RWPE2 (cell line): Measurements from ENCODE around the gene GPR107.

Experiments
- ATAC-seq: fragments of 200-7000 bp; cut with Tn5 transposase; 3 replicates; pipeline ENCODE4 v1.9.1; 2021; ENCODE audit warnings: low read depth
- DNase-seq: peaks from one replicate; pipeline ENCODE4 v3.0.0-alpha.2; 2020; ENCODE audit warnings: low spot score
- H3K27ac ChIP-seq: fragments of 450-650 bp; 2 replicates; pipeline ENCODE4 v1.5.1; 2017; ENCODE audit warnings: mild to moderate bottlenecking; ENCODE audit not compliant: poor library complexity, severe bottlenecking
- H3K27me3 ChIP-seq: fragments of 250-450 bp; sonication (Bioruptor Pico); 2 replicates; pipeline ENCODE4 v1.5.1; 2021; ENCODE audit warnings: mild to moderate bottlenecking, moderate library complexity; ENCODE audit not compliant: insufficient read depth, poor library complexity, severe bottlenecking
- H3K36me3 ChIP-seq: fragments of 250-450 bp; sonication (Bioruptor Pico); 2 replicates; pipeline ENCODE4 v1.5.1; 2020; ENCODE audit warnings: low read depth, mild to moderate bottlenecking, moderate library complexity
- H3K4me1 ChIP-seq: fragments of 250-450 bp; sonication (Bioruptor Pico); 2 replicates; pipeline ENCODE4 v1.5.1; 2021; ENCODE audit warnings: mild to moderate bottlenecking, moderate library complexity; ENCODE audit not compliant: insufficient read depth, poor library complexity, severe bottlenecking
- H3K4me3 ChIP-seq: fragments of 250-450 bp; sonication (Bioruptor Pico); 2 replicates; pipeline ENCODE4 v1.5.1; 2021; ENCODE audit warnings: mild to moderate bottlenecking, moderate library complexity; ENCODE audit not compliant: severe bottlenecking
- H3K9me3 ChIP-seq: fragments of 250-450 bp; sonication (Bioruptor Pico); 2 replicates; pipeline ENCODE4 v1.5.1; 2021; ENCODE audit warnings: mild to moderate bottlenecking, moderate library complexity; ENCODE audit not compliant: severe bottlenecking
- CTCF ChIP-seq: fragments of 450-650 bp; IDR thresholded peaks from one replicate; pipeline ENCODE4 v1.5.1; 2017; ENCODE audit warnings: mild to moderate bottlenecking, moderate library complexity; ENCODE audit not compliant: poor library complexity, severe bottlenecking

Gene GPR107

GRCh38 chr9:130183133-130183762 lies 129.5 kb downstream of the GPR107 start:
- no peak overlapping the region for H3K4me3 ChIP-seq
- 0 out of 2 replicates have a peak, but pooled peaks cover 3% of the 10 kb centered on the region for H3K36me3 ChIP-seq
- no peaks in the 10 kb centered on the region for H3K27me3 ChIP-seq
- H3K9me3 ChIP-seq: no peaks in the 10 kb centered on the region
- ATAC-seq (peak; percentile 37), DNase-seq (peak; percentile 37)
- no peak for TF ChIP-seq CTCF
- H3K4me1 ChIP-seq: peaks cover 5% of the 10 kb centered on the region
- H3K27ac ChIP-seq: peak overlapping the region; percentile 21

- Histone ChIP-seq H3K27me3 (no peaks in the 10 kb centered on the region), H3K9me3 (no peaks in the 10 kb centered on the region), H3K4me3 (no peak overlapping the region), H3K27ac (no peak overlapping the region), H3K36me3 (no peaks in the 10 kb centered on the region), H3K4me1 (peaks cover 5% of the 10 kb centered on the region)
- TF ChIP-seq CTCF: no peak
- ATAC-seq (no peak), DNase-seq (peak; percentile 34)
Measured at GRCh38 chr9:130185017-130185416, 131.3 kb downstream of the GPR107 start.

DNA sequence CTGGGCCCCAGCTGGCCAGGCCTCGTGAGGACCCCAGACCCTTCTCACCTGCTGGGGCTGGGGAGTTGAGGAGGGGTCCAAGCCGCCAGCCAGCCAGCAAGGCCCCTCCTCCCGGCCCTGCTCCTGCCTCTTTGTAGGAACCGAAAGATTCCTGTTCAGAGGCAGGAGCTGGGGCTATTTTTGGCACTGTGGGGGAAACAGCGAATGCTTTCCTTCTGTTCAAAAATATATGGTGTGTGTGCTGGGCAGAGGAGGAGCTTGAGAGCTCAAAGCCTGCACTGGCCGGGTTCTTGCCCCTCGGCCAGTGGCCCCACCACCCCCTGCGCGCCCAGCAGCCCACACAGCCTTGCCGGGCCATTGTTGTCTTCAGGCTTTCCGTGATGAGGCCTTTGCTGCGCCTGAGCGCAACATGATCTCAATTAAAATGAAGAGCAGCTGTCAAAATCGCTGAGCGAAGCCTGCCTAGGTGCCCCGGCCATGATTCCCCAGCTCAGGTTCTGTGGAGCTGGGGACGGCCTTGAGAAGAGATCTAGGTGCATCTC lies 131.9 kb downstream of the GPR107 start:
- Histone ChIP-seq H3K4me1 (peaks cover 5% of the 10 kb centered on the region), H3K27ac (no peak overlapping the region), H3K27me3 (no peaks in the 10 kb centered on the region), H3K36me3 (no peaks in the 10 kb centered on the region), H3K9me3 (no peaks in the 10 kb centered on the region), H3K4me3 (no peak overlapping the region)
- DNase-seq: peak; percentile 28
- no peak for ATAC-seq
- no peak for TF ChIP-seq CTCF

- ATAC-seq (no peak), DNase-seq (peak; percentile 32)
- H3K27ac ChIP-seq: no peak overlapping the region
- H3K9me3 ChIP-seq: no peaks in the 10 kb centered on the region
- no peaks in the 10 kb centered on the region for H3K27me3 ChIP-seq
- no peaks in the 10 kb centered on the region for H3K36me3 ChIP-seq
- H3K4me3 ChIP-seq: no peak overlapping the region
- TF ChIP-seq CTCF: no peak
- H3K4me1 ChIP-seq: peaks cover 5% of the 10 kb centered on the region
Measured at GRCh38 chr9:130186051-130186450, 132.3 kb downstream of the GPR107 start.
